ENCODE results near the gene GNG14. TPM values are rescaled to one million over a fixed set of nuclear protein-coding genes. Genes with fewer than 3 reads are reported as not detected.

GNG14 gene
- total and polyA plus RNA-seq, 11 donors, result not detected

- Histone ChIP-seq H3K4me1 (peaks cover 6 to 44% (median 34%) of the 10 kb centered on the region in 12 donors), H3K4me3 (peak within 1 kb of the TSS; percentile 64 to 96 (median 81))
Observed at GRCh38 chr19:12736995-12737834, 49.4 kb downstream of the GNG14 start, which contains the start of gene GET3. Gene GET3, plus strand, starts transcription at chr19:12737497. Its CDS starts 9 bp downstream, at chr19:12737506.

GRCh38 chr19:12737835-12738351, 50.1 kb downstream of the GNG14 start:
- Histone ChIP-seq H3K4me1 (peaks cover 6 to 37% (median 28%) of the 10 kb centered on the region in 12 donors), H3K27me3 (no peaks in the 10 kb centered on the region), H3K9me3 (no peaks in the 10 kb centered on the region), H3K36me3 (peaks cover 0 to 42% (median 38%) of the 10 kb centered on the region in 9 donors), H3K4me3 (peak overlapping the region; percentile 64 to 96 (median 81)), H3K27ac (peak overlapping the region in 8 of 12 donors; percentile 84 to 97 (median 94))
- TF ChIP-seq CTCF (IDR thresholded peaks at IDR 0.05) (no peak), POLR2A (IDR thresholded peaks at IDR 0.05) (no peak)
- DNase-seq (no peak), ATAC-seq (no peak)
- intact Hi-C loops (cut with DNase I), result loop anchor here in 2 of 10 donors (1.0 to 2.0 kb wide), 2 partner anchors 15 to 37 kb away; partner anchors contain the start of genes HOOK2 (in 1 of the 2) and TNPO2 (in 1 of the 2)
- WGBS, 4 donors, result 12 to 13% (median 12%) methylated on average over 11 to 13 of the region's 13 CpGs

More at GRCh38 chr19:12736995-12737834, 49.4 kb downstream of the GNG14 start, which contains the start of gene GET3:
- peak within 1 kb of the TSS; percentile 64 to 99 (median 94) for H3K27ac ChIP-seq
- ATAC-seq (peak; percentile 87 to 94 (median 92)), DNase-seq (peak; percentile 85 to 97 (median 94))
- TF ChIP-seq CTCF (IDR thresholded peaks at IDR 0.05) (no peak), POLR2A (IDR thresholded peaks at IDR 0.05) (peak in 1 of 2 donors; percentile 38)
- H3K36me3 ChIP-seq, result peaks cover 0 to 37% (median 33%) of the 10 kb centered on the region in 9 donors
- intact Hi-C loops (cut with DNase I), result loop anchor here in 2 of 10 donors (1.0 to 2.0 kb wide), 2 partner anchors 14 to 38 kb away; partner anchors contain the start of genes HOOK2 (in 1 of the 2) and TNPO2 (in 1 of the 2)
- no peaks in the 10 kb centered on the region for H3K9me3 ChIP-seq
- H3K27me3 ChIP-seq, result no peaks in the 10 kb centered on the region
- 0 to 1% (median 0%) methylated on average over 26 to 29 of the region's 29 CpGs for WGBS, 4 donors

Other genes with a start within 250 kb of the GNG14 start
- gene ZNF443, start 247.0 kb upstream of the GNG14 start, total RNA-seq, result 1 to 10 TPM; 1.5 to 3.6 (median 2.1) TPM
- gene ZNF443, start 247.0 kb upstream of the GNG14 start, polyA plus RNA-seq, result 1 to 10 TPM; 1.4 TPM
- 1 to 10 TPM in 8 of 9 donors, under 1 TPM in 1; 0.89 to 2.9 (median 1.7) TPM for gene ZNF709, start 203.2 kb upstream of the GNG14 start, total RNA-seq
- 1 to 10 TPM; 1.3 TPM for gene ZNF709, start 203.2 kb upstream of the GNG14 start, polyA plus RNA-seq
- 10 to 100 TPM in 2 of 9 donors, 1 to 10 TPM in 7; 6.1 to 10.4 (median 8.0) TPM for gene ZNF564, start 136.5 kb upstream of the GNG14 start, total RNA-seq
- gene ZNF564, start 136.5 kb upstream of the GNG14 start, polyA plus RNA-seq, result 1 to 10 TPM; 4.0 to 5.6 TPM
- 1 to 10 TPM; 3.7 to 8.9 (median 5.3) TPM for gene ZNF490, start 77.2 kb upstream of the GNG14 start, total RNA-seq
- gene ZNF490, start 77.2 kb upstream of the GNG14 start, polyA plus RNA-seq, result 1 to 10 TPM in 1 of 2 donors, under 1 TPM in 1; 0.91 to 1.1 TPM
- gene ZNF791, start 77.1 kb upstream of the GNG14 start, total RNA-seq, result 10 to 100 TPM in 8 of 9 donors, 1 to 10 TPM in 1; 9.4 to 22.6 (median 14.3) TPM
- gene ZNF791, start 77.1 kb upstream of the GNG14 start, polyA plus RNA-seq, result 1 to 10 TPM; 6.1 to 6.9 TPM
- 100 to 1,000 TPM in 1 of 9 donors, 10 to 100 TPM in 8; 16.0 to 135 (median 30.7) TPM for gene MAN2B1, start 21.3 kb upstream of the GNG14 start, total RNA-seq
- gene MAN2B1, start 21.3 kb upstream of the GNG14 start, polyA plus RNA-seq, result 10 to 100 TPM; 18.6 to 23.0 TPM
- gene WDR83, start 21.2 kb upstream of the GNG14 start, total RNA-seq, result 1 to 10 TPM; 6.0 to 9.2 (median 7.8) TPM
- 10 to 100 TPM; 12.3 to 13.0 TPM for gene WDR83, start 21.2 kb upstream of the GNG14 start, polyA plus RNA-seq
- gene DHPS, start 6.1 kb upstream of the GNG14 start, total RNA-seq, result 100 to 1,000 TPM in 1 of 9 donors, 10 to 100 TPM in 8; 47.6 to 121 (median 54.6) TPM
- gene DHPS, start 6.1 kb upstream of the GNG14 start, polyA plus RNA-seq, result 10 to 100 TPM; 57.2 to 57.6 TPM
- 1 to 10 TPM; 1.5 to 3.6 (median 2.4) TPM for gene FBXW9, start 8.6 kb downstream of the GNG14 start, total RNA-seq
- 1 to 10 TPM; 1.0 to 5.0 TPM for gene FBXW9, start 8.6 kb downstream of the GNG14 start, polyA plus RNA-seq
- 10 to 100 TPM; 33.7 to 57.4 (median 42.6) TPM for gene TNPO2, start 35.9 kb downstream of the GNG14 start, total RNA-seq
- gene TNPO2, start 35.9 kb downstream of the GNG14 start, polyA plus RNA-seq, result 10 to 100 TPM; 18.0 to 29.2 TPM
- gene TRIR, start 46.7 kb downstream of the GNG14 start, total RNA-seq, result 100 to 1,000 TPM in 6 of 9 donors, 10 to 100 TPM in 3; 90.4 to 305 (median 118) TPM
- gene TRIR, start 46.7 kb downstream of the GNG14 start, polyA plus RNA-seq, result 100 to 1,000 TPM; 226 to 234 TPM
- 10 to 100 TPM; 54.3 to 81.5 (median 61.8) TPM for gene GET3, start 49.5 kb downstream of the GNG14 start, total RNA-seq
- gene GET3, start 49.5 kb downstream of the GNG14 start, polyA plus RNA-seq, result 100 to 1,000 TPM in 1 of 2 donors, 10 to 100 TPM in 1; 76.3 to 133 TPM
- gene BEST2, start 63.8 kb downstream of the GNG14 start, total RNA-seq, result not detected
- not detected for gene BEST2, start 63.8 kb downstream of the GNG14 start, polyA plus RNA-seq
- 10 to 100 TPM; 45.5 to 90.1 (median 62.6) TPM for gene HOOK2, start 87.6 kb downstream of the GNG14 start, total RNA-seq
- gene HOOK2, start 87.6 kb downstream of the GNG14 start, polyA plus RNA-seq, result 10 to 100 TPM; 29.9 to 83.5 TPM
- gene JUNB, start 103.5 kb downstream of the GNG14 start, total RNA-seq, result 100 to 1,000 TPM in 4 of 9 donors, 10 to 100 TPM in 5; 19.6 to 205 (median 67.6) TPM
- gene JUNB, start 103.5 kb downstream of the GNG14 start, polyA plus RNA-seq, result 10 to 100 TPM; 29.6 to 52.9 TPM
- gene PRDX2, start 113.8 kb downstream of the GNG14 start, total RNA-seq, result 1,000 to 10,000 TPM in 2 of 9 donors, 100 to 1,000 TPM in 7; 435 to 1,432 (median 684) TPM
- 100 to 1,000 TPM; 544 to 645 TPM for gene PRDX2, start 113.8 kb downstream of the GNG14 start, polyA plus RNA-seq
- gene THSD8, start 114.1 kb downstream of the GNG14 start, total RNA-seq, result 1 to 10 TPM in 7 of 9 donors, not detected in 2; 1.2 to 6.8 (median 2.2) TPM
- 1 to 10 TPM in 1 of 2 donors, under 1 TPM in 1; 0.35 to 3.2 TPM for gene THSD8, start 114.1 kb downstream of the GNG14 start, polyA plus RNA-seq
- 1 to 10 TPM in 8 of 9 donors, under 1 TPM in 1; 0.63 to 7.6 (median 4.0) TPM for gene RNASEH2A, start 118.6 kb downstream of the GNG14 start, total RNA-seq
- gene RNASEH2A, start 118.6 kb downstream of the GNG14 start, polyA plus RNA-seq, result 1 to 10 TPM; 1.3 to 8.6 TPM
- gene RTBDN, start 146.6 kb downstream of the GNG14 start, total RNA-seq, result not detected
- not detected for gene RTBDN, start 146.6 kb downstream of the GNG14 start, polyA plus RNA-seq
- gene MAST1, start 150.5 kb downstream of the GNG14 start, total RNA-seq, result 1 to 10 TPM in 2 of 9 donors, under 1 TPM in 4, not detected in 3; 0.27 to 1.7 (median 0.31) TPM
- gene MAST1, start 150.5 kb downstream of the GNG14 start, polyA plus RNA-seq, result under 1 TPM; 0.15 to 0.37 TPM
- 10 to 100 TPM; 15.9 to 41.1 (median 23.3) TPM for gene DNASE2, start 193.5 kb downstream of the GNG14 start, total RNA-seq
- gene DNASE2, start 193.5 kb downstream of the GNG14 start, polyA plus RNA-seq, result 10 to 100 TPM; 11.7 to 31.7 TPM
- under 1 TPM in 2 of 9 donors, not detected in 7; 0.19 to 0.25 TPM for gene KLF1, start 199.2 kb downstream of the GNG14 start, total RNA-seq
- gene KLF1, start 199.2 kb downstream of the GNG14 start, polyA plus RNA-seq, result not detected
- 100 to 1,000 TPM in 1 of 9 donors, 10 to 100 TPM in 8; 29.8 to 105 (median 46.7) TPM for gene GCDH, start 203.2 kb downstream of the GNG14 start, total RNA-seq
- 100 to 1,000 TPM in 1 of 2 donors, 10 to 100 TPM in 1; 28.7 to 107 TPM for gene GCDH, start 203.2 kb downstream of the GNG14 start, polyA plus RNA-seq
- gene SYCE2, start 231.3 kb downstream of the GNG14 start, total RNA-seq, result under 1 TPM in 1 of 9 donors, not detected in 8; 0.24 TPM
- gene SYCE2, start 231.3 kb downstream of the GNG14 start, polyA plus RNA-seq, result under 1 TPM in 1 of 2 donors, not detected in 1; 0.06 TPM
- 10 to 100 TPM; 35.0 to 49.6 (median 40.6) TPM for gene FARSA, start 245.7 kb downstream of the GNG14 start, total RNA-seq
- 100 to 1,000 TPM in 1 of 2 donors, 10 to 100 TPM in 1; 37.3 to 104 TPM for gene FARSA, start 245.7 kb downstream of the GNG14 start, polyA plus RNA-seq